ENCODE measurements around the gene XCR1.

DNA sequence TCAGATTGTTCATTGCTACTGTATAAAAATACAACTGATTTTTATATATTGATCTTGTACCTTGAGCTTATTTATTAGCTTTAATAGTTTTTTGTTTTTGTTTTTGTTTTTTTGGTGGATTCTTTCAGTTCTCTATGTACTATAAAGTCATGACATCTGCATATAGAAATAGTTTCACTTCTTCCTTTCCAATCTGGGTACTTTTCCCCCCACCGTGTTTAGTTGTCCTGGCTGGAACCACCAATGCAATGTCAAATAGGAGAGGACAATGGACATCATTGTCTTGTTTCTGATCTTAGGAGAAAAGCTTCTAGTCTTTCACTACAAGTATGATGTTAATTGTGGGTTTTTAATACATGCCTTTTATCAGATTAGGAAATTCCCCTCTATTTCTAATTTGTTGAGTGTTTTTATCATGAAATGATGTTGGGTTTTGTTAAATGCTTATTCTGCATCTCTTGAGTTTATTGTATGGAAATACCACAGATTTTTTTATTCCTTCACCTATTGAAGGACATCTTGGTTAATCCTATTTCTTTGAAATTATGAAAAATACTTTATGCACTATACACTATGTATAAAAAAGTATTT is 2.8 kb upstream of the XCR1 start:
- no peak for TF ChIP-seq FOXM1 (IDR thresholded peaks at IDR 0.05; ENCODE audit: borderline replicate concordance)
- no peak for TF ChIP-seq ELF4 (IDR thresholded peaks at IDR 0.05)
- TF ChIP-seq ZNF384 (IDR thresholded peaks at IDR 0.05), result no peak
- no peak for TF ChIP-seq FOXK2 (IDR thresholded peaks at IDR 0.05)
- TF ChIP-seq BHLHE40 (IDR thresholded peaks at IDR 0.05; ENCODE audit: borderline replicate concordance), result no peak
- no peak for TF ChIP-seq ARNT (IDR thresholded peaks at IDR 0.05)
- no peak for TF ChIP-seq CTBP1 (IDR thresholded peaks at IDR 0.05; ENCODE audit: borderline replicate concordance)
- no peak for TF ChIP-seq SUZ12 (IDR thresholded peaks at IDR 0.05)
- TF ChIP-seq NFRKB (IDR thresholded peaks at IDR 0.05), result no peak
